ENCODE measurements around the gene EPHB1.

Gene EPHB1

GRCh38 chr3:134854254-134854653 is 59.2 kb downstream of the EPHB1 start:
- DNase-seq: no peak

- DNase-seq: no peak
These were observed 62.3 kb downstream of the EPHB1 start for GRCh38 chr3:134857356-134857755.

- DNase-seq: no peak
These were observed 62.8 kb downstream of the EPHB1 start for GRCh38 chr3:134857776-134858362.

- no peak for DNase-seq
These were observed 63.5 kb downstream of the EPHB1 start for GRCh38 chr3:134858441-134859035.

- DNase-seq: no peak
These were observed 64.3 kb downstream of the EPHB1 start for GRCh38 chr3:134859341-134859740.

GRCh38 chr3:134860141-134860540 is 65.1 kb downstream of the EPHB1 start:
- DNase-seq: no peak

- DNase-seq: no peak
These were observed 68.9 kb downstream of the EPHB1 start for GRCh38 chr3:134863915-134864314.

- no peak for DNase-seq
These were observed 69.6 kb downstream of the EPHB1 start for GRCh38 chr3:134864636-134865035.

GRCh38 chr3:134867277-134867676 is 72.2 kb downstream of the EPHB1 start:
- no peak for DNase-seq

GRCh38 chr3:134869153-134869726 is 74.2 kb downstream of the EPHB1 start:
- DNase-seq: no peak

- DNase-seq: no peak
These were observed 76.8 kb downstream of the EPHB1 start for GRCh38 chr3:134871818-134872217.

- no peak for DNase-seq
These were observed 77.7 kb downstream of the EPHB1 start for GRCh38 chr3:134872440-134873388.

GRCh38 chr3:134873789-134874188 is 78.7 kb downstream of the EPHB1 start:
- DNase-seq: no peak

GRCh38 chr3:134874737-134875413 is 79.8 kb downstream of the EPHB1 start:
- no peak for DNase-seq

- DNase-seq: no peak
These were observed 81.8 kb downstream of the EPHB1 start for GRCh38 chr3:134876836-134877235.

- DNase-seq: no peak
These were observed 82.7 kb downstream of the EPHB1 start for GRCh38 chr3:134877788-134878187.

GRCh38 chr3:134879990-134880389 is 84.9 kb downstream of the EPHB1 start:
- no peak for DNase-seq

GRCh38 chr3:134880431-134880830 is 85.4 kb downstream of the EPHB1 start:
- DNase-seq: no peak

- no peak for DNase-seq
These were observed 86.2 kb downstream of the EPHB1 start for GRCh38 chr3:134881305-134881704.

- no peak for DNase-seq
These were observed 88.8 kb downstream of the EPHB1 start for GRCh38 chr3:134883697-134884385.

- DNase-seq: peak; percentile 8
These were observed 91.0 kb downstream of the EPHB1 start for GRCh38 chr3:134885877-134886621.

GRCh38 chr3:134886991-134887390 is 91.9 kb downstream of the EPHB1 start:
- DNase-seq: no peak

Measured in EL (cell line).